ENCODE data around the gene GBX1.

The GBX1 gene

DNA sequence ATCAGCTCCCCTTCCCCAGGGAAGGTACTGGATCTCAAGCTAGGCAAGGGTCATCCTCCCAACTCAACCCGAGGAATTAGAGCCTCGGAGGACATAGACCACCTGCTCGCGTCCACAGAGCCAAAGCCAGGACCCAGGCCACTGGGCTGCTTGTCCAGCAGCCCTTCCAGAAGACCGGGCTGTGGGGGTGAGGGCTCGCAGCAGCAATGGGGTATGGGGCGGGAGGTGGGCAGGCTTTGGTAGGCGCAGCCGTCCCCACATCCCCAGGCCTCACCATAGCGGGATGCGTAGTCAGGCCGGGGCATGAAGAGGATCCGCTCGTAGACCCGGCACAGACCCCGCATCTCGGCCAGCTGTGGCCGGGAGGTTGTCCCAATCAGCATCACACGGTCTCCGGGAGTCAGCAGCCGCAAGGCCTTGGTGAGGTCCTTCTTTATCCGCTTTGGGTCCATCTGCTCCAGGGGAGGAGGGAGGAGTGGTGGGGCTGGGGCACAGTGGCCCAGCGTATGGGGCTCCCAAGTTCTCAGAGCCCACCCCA, 24.6 kb upstream of the GBX1 start:
- no peak for DNase-seq (ENCODE audit: low read depth)
- Histone ChIP-seq H3K9me3 (ENCODE audit: control insufficient read depth, low read length) (peaks cover 6% of the 10 kb centered on the region), H3K27me3 (replicated peaks; ENCODE audit: control insufficient read depth, insufficient read depth, low read length) (peaks cover 77% of the 10 kb centered on the region), H3K4me1 (ENCODE audit: control insufficient read depth, insufficient read depth, low read length) (no peaks in the 10 kb centered on the region), H3K4me3 (ENCODE audit: low read length) (no peak overlapping the region), H3K9ac (ENCODE audit: low read length) (no peak overlapping the region), H3K36me3 (ENCODE audit: control insufficient read depth, insufficient read depth, low read length, severe bottlenecking) (no peaks in the 10 kb centered on the region)

- Histone ChIP-seq H3K9me3 (ENCODE audit: control insufficient read depth, low read length) (peaks cover 6% of the 10 kb centered on the region), H3K27me3 (replicated peaks; ENCODE audit: control insufficient read depth, insufficient read depth, low read length) (peaks cover 77% of the 10 kb centered on the region), H3K4me1 (ENCODE audit: control insufficient read depth, insufficient read depth, low read length) (no peaks in the 10 kb centered on the region), H3K36me3 (ENCODE audit: control insufficient read depth, insufficient read depth, low read length, severe bottlenecking) (no peaks in the 10 kb centered on the region), H3K9ac (ENCODE audit: low read length) (no peak overlapping the region), H3K4me3 (ENCODE audit: low read length) (no peak overlapping the region)
- DNase-seq (ENCODE audit: low read depth), result no peak
Measured at GRCh38 chr7:151191544-151191943, 24.1 kb upstream of the GBX1 start.

- H3K9me3 ChIP-seq (ENCODE audit: control insufficient read depth, low read length), result peaks cover 6% of the 10 kb centered on the region
- H3K4me1 ChIP-seq (ENCODE audit: control insufficient read depth, insufficient read depth, low read length), result no peaks in the 10 kb centered on the region
- peaks cover 70% of the 10 kb centered on the region for H3K27me3 ChIP-seq (replicated peaks; ENCODE audit: control insufficient read depth, insufficient read depth, low read length)
- H3K4me3 ChIP-seq (ENCODE audit: low read length), result no peak overlapping the region
- no peak overlapping the region for H3K9ac ChIP-seq (ENCODE audit: low read length)
- DNase-seq (ENCODE audit: low read depth), result no peak
- no peaks in the 10 kb centered on the region for H3K36me3 ChIP-seq (ENCODE audit: control insufficient read depth, insufficient read depth, low read length, severe bottlenecking)
Measured at GRCh38 chr7:151189038-151189437, 21.5 kb upstream of the GBX1 start.

DNA sequence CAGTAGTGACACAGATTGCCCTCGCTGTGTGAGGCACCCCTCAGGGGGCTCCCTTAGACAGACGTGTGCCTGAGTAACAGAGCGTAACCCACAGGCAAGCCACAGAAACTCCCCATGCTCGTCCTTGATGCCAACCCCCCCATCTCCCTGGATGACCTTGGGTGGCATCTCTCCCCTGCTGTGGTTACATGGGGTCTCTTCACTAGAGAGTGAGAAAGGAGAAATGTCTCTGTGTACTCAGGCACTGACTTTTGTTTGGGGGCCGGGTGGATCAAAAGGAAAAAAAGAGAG, 20.7 kb upstream of the GBX1 start:
- Histone ChIP-seq H3K27me3 (replicated peaks; ENCODE audit: control insufficient read depth, insufficient read depth, low read length) (peaks cover 66% of the 10 kb centered on the region), H3K4me3 (ENCODE audit: low read length) (no peak overlapping the region), H3K4me1 (ENCODE audit: control insufficient read depth, insufficient read depth, low read length) (no peaks in the 10 kb centered on the region), H3K9me3 (ENCODE audit: control insufficient read depth, low read length) (peaks cover 6% of the 10 kb centered on the region), H3K9ac (ENCODE audit: low read length) (no peak overlapping the region), H3K36me3 (ENCODE audit: control insufficient read depth, insufficient read depth, low read length, severe bottlenecking) (no peaks in the 10 kb centered on the region)
- no peak for DNase-seq (ENCODE audit: low read depth)

DNA sequence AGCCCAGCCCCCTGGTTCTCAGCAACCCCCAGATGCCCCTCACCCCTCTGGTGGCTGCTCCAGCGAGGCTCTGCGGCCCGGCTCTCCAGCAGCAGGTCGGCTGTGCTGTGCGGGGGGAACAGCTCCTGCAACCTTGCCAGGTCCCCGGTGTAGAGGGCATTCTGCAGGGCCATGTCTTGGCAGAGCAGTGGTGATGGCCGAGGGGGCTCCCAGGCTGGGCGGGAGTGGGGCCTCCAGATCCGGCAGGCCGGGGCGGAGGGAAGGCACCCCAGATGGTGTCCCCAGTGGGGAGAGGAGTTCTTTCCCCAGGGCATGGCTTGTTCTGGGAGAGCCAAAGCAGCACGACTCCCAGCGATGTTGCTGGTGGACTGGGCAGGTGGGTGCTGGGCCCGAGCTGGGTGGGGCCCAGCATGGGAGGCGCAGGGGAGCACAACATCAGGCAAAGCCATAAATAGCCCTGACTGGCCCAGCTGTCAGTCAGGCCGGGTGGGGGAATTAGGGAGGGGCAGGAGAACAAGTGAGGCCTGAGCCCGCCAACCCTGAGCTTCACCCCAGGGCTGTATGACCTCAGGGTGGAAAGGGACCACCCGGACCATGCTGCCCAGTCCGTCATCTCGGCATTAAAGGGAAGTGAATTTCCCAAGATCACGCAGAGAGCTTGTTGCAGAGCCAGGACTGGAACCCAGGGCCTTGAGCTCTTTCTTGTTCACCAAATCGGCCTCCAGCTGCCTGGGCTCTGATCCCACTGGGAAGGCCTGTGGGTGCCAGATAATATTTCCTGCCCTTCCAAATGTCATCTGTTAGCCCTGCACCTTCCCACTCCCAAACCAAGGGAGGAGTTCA, 20.1 kb upstream of the GBX1 start:
- no peak overlapping the region for H3K9ac ChIP-seq (ENCODE audit: low read length)
- no peak for DNase-seq (ENCODE audit: low read depth)
- peaks cover 6% of the 10 kb centered on the region for H3K9me3 ChIP-seq (ENCODE audit: control insufficient read depth, low read length)
- no peak overlapping the region for H3K4me3 ChIP-seq (ENCODE audit: low read length)
- H3K27me3 ChIP-seq (replicated peaks; ENCODE audit: control insufficient read depth, insufficient read depth, low read length), result peaks cover 66% of the 10 kb centered on the region
- no peaks in the 10 kb centered on the region for H3K4me1 ChIP-seq (ENCODE audit: control insufficient read depth, insufficient read depth, low read length)
- H3K36me3 ChIP-seq (ENCODE audit: control insufficient read depth, insufficient read depth, low read length, severe bottlenecking), result no peaks in the 10 kb centered on the region

DNA sequence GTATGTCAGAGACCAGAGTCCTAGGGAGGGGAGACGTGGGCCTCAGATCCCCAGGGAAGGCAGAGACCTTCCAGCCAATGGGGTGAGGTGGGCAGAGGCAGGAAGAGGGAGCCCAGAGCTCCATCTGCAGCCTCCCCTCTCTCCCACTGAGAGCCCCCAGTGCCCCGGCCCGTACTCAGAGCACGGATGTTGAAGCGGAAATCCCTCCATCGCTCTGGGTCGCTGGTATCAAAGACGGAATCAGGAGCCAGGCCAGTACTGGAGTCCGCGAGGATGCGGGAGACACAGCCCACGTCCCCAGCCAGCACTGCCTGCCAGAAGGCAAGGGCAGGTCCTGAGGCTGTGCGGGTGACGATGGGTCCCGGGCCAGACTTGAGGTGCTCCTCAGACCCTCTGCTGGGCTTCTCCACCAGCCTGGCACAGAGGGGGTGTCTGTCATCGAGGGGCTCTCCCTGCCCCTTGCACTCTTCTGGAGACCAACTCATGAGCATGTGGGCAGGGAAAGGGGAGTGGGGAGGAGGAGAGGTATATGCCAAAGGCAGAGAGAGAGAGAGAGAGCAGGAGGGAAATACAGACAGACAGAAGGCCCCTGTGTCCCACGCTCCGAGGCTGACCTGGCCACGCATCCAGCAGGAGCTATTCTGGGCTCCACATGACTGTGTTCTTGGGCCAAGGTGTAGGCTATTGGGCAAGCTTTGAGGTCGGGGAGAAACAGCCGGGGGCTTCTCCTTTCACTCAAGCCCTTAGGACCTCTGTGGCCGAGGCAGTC, 19.3 kb upstream of the GBX1 start, which contains the start of gene ASB10:
TSS of gene ASB10 (minus strand) at position 611 of the 769 bp plus-strand sequence. CDS start at position 491, 120 bp downstream.
- H3K36me3 ChIP-seq (ENCODE audit: control insufficient read depth, insufficient read depth, low read length, severe bottlenecking), result no peaks in the 10 kb centered on the region
- peaks cover 66% of the 10 kb centered on the region for H3K27me3 ChIP-seq (replicated peaks; ENCODE audit: control insufficient read depth, insufficient read depth, low read length)
- DNase-seq (ENCODE audit: low read depth), result no peak
- no peaks in the 10 kb centered on the region for H3K4me1 ChIP-seq (ENCODE audit: control insufficient read depth, insufficient read depth, low read length)
- peaks cover 6% of the 10 kb centered on the region for H3K9me3 ChIP-seq (ENCODE audit: control insufficient read depth, low read length)
- H3K9ac ChIP-seq (ENCODE audit: low read length), result no peak within 1 kb of the TSS
- H3K4me3 ChIP-seq (ENCODE audit: low read length), result no peak within 1 kb of the TSS

GRCh38 chr7:151185762-151186639, 18.5 kb upstream of the GBX1 start:
- peaks cover 6% of the 10 kb centered on the region for H3K9me3 ChIP-seq (ENCODE audit: control insufficient read depth, low read length)
- DNase-seq (ENCODE audit: low read depth), result no peak
- H3K27me3 ChIP-seq (replicated peaks; ENCODE audit: control insufficient read depth, insufficient read depth, low read length), result peaks cover 66% of the 10 kb centered on the region
- no peak overlapping the region for H3K4me3 ChIP-seq (ENCODE audit: low read length)
- H3K4me1 ChIP-seq (ENCODE audit: control insufficient read depth, insufficient read depth, low read length), result no peaks in the 10 kb centered on the region
- H3K9ac ChIP-seq (ENCODE audit: low read length), result no peak overlapping the region
- no peaks in the 10 kb centered on the region for H3K36me3 ChIP-seq (ENCODE audit: control insufficient read depth, insufficient read depth, low read length, severe bottlenecking)

DNA sequence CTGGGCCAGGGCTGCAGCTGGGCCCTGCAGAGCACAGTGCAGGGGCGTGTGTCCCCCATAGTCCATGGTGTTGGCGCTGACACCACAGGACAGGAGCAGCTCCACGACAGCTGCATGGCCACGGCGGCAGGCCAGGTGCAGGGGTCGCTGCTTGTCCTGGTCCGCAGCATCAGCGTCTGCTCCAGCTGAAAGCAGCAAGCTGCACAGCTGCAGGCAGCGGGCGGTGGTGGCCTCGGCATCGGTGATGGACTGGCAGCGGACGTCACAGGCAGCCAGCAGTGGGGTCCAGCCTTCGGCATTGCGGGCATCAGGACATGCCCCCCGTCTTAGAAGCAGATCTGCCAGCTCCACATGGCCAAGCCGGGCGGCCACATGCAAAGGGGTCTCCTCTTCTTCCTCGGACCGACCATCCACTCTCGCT, 13.5 kb upstream of the GBX1 start:
- H3K4me3 ChIP-seq (ENCODE audit: low read length), result no peak overlapping the region
- no peak for DNase-seq (ENCODE audit: low read depth)

DNA sequence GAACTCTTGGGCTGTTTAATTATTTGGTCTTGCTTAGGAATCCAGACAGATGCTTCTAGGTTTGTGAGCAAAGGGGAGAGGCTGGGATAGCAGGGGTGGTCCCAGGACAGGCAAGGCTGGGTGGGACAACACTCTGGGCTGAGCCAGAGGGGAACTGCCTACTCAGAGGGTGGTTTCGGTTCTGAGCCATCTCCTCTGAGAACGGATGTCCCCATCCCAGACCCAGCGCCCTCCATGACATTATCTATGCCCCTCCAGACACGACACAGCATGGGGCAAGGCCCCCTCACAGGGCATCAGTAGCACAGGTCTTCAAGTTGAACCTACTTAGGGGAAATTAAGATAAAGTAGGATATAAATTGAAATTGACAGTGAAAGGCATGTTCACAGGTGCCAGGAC, 12.5 kb upstream of the GBX1 start:
- DNase-seq (ENCODE audit: low read depth), result no peak
- Histone ChIP-seq H3K4me1 (ENCODE audit: control insufficient read depth, insufficient read depth, low read length) (no peaks in the 10 kb centered on the region), H3K27me3 (replicated peaks; ENCODE audit: control insufficient read depth, insufficient read depth, low read length) (peaks cover 73% of the 10 kb centered on the region), H3K4me3 (ENCODE audit: low read length) (no peak overlapping the region), H3K36me3 (ENCODE audit: control insufficient read depth, insufficient read depth, low read length, severe bottlenecking) (no peaks in the 10 kb centered on the region), H3K9ac (ENCODE audit: low read length) (no peak overlapping the region), H3K9me3 (ENCODE audit: control insufficient read depth, low read length) (no peaks in the 10 kb centered on the region)

More for the DNA sequence above, 13.5 kb upstream of the GBX1 start:
- Histone ChIP-seq H3K4me1 (ENCODE audit: control insufficient read depth, insufficient read depth, low read length) (no peaks in the 10 kb centered on the region), H3K36me3 (ENCODE audit: control insufficient read depth, insufficient read depth, low read length, severe bottlenecking) (no peaks in the 10 kb centered on the region), H3K27me3 (replicated peaks; ENCODE audit: control insufficient read depth, insufficient read depth, low read length) (peaks cover 69% of the 10 kb centered on the region), H3K9me3 (ENCODE audit: control insufficient read depth, low read length) (no peaks in the 10 kb centered on the region), H3K9ac (ENCODE audit: low read length) (no peak overlapping the region)

DNA sequence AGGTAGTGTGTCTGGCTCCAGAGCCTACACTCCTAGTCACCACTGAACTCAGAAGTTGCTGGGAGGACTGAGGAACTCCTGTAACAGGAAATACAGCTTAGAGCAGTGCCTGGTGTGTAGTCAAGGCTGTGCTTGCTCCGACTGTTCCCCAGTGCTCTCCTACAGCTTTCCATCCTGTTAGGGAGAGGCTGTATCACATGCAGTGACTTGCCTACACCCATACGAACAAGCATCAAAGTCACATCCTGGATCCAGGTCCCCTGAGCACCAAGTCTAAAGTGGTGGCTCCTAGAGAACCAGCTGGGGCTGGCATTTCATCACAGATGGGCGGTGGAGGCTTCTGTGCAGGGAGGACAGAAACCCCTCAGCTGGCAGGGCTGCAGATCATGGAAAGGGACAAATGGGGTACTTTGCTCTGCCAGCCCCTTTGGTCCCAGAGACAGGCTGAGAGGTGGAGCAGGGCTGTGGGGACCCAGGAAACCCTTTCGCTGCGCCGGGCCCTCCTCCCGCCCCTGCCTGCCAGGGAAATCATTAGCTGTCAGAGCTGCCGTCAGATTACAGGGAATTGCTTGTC, 11.9 kb upstream of the GBX1 start:
- H3K9ac ChIP-seq (ENCODE audit: low read length), result no peak overlapping the region
- no peaks in the 10 kb centered on the region for H3K36me3 ChIP-seq (ENCODE audit: control insufficient read depth, insufficient read depth, low read length, severe bottlenecking)
- DNase-seq (ENCODE audit: low read depth), result no peak
- no peak overlapping the region for H3K4me3 ChIP-seq (ENCODE audit: low read length)
- no peaks in the 10 kb centered on the region for H3K9me3 ChIP-seq (ENCODE audit: control insufficient read depth, low read length)
- no peaks in the 10 kb centered on the region for H3K4me1 ChIP-seq (ENCODE audit: control insufficient read depth, insufficient read depth, low read length)
- peaks cover 78% of the 10 kb centered on the region for H3K27me3 ChIP-seq (replicated peaks; ENCODE audit: control insufficient read depth, insufficient read depth, low read length)

All from adipocyte (in vitro differentiated cells).